HL-60/S4 treated with retinoic acid at 250 ng/mL for 4 days and 3 days (cell line): ENCODE results near the gene MED23.

Experiments
- in situ Hi-C: fragments of 300-500 bp; cut with MboI; formaldehyde crosslinking; loops from 2 replicates; pipeline ENCODE4 v1.7.0; 2022; ENCODE audit warnings: low sequenced_read_pairs

MED23 gene

GRCh38 chr6:131627724-131628682 lies at the start of gene MED23:
Gene MED23 (minus strand): TSS chr6:131628242. CDS start chr6:131628049, 193 bp downstream.
- in situ Hi-C loops = no loop called here

DNA sequence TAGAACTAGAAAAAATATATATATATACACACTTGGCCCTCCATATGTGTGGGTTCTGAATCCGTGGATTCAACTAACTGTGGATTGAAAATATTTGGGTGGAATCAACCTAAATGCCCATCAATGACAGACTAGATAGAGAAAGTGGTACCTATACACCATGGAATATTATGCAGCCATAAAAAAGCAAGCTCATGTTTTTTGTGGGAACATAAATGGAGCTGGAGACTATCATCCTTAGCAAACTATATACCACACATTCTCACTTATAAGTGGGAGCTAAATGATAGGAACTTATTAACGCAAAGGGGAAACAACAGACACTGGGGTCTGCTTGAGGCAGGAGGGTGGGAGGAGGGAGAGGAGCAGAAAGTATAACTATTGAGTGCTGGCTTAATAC lies 45.1 kb upstream of the MED23 start:
- in situ Hi-C loops = no loop called here

- in situ Hi-C loops = no loop called here
Measured at GRCh38 chr6:131669891-131670290, 41.8 kb upstream of the MED23 start.

- in situ Hi-C loops = no loop called here
Measured at GRCh38 chr6:131663578-131664165, 35.6 kb upstream of the MED23 start.

DNA sequence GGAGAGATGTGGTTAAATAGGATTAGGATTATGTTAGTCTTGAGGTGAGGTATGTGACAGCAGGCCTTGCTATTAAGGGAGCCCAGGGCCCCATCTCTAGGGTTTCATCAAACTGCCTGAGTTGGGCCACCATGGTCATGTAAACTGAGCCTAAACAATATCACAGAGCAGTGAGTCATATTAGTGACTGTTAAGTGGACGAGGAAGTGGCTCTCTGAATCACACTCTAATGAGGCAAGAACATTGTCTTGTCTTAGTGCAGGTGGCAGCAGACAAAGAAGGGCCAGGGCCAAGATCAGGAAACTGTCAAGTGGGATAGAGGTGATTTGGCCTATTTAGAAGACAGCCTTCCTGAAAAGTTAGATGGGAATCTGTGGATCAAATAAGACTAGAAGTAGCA lies 32.2 kb upstream of the MED23 start:
- in situ Hi-C loops = no loop called here

- in situ Hi-C loops = no loop called here
Measured at GRCh38 chr6:131658287-131658686, 30.2 kb upstream of the MED23 start.

DNA sequence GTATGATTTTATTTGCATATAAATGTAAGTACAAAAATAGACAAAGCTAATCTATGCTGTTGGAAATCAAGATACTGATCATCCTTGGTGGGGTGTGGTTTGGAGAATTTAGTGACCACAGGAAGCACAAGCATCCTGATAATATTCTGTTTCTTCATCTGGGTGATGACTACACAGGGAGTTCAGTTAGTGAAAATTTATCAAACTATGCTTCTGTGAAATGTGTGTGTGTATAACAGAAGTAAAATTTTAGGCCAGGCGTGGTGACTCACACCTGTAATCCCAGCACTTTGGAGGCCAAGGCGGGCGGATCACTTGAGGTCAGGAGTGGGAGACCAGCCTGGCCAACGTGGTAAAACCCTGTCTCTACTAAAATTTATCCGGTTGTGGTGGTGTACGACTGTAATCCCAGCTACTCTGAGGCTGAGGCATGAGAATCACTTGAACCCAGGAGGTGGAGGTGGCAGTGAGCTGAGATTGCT lies 29.6 kb upstream of the MED23 start:
- in situ Hi-C loops = no loop called here

DNA sequence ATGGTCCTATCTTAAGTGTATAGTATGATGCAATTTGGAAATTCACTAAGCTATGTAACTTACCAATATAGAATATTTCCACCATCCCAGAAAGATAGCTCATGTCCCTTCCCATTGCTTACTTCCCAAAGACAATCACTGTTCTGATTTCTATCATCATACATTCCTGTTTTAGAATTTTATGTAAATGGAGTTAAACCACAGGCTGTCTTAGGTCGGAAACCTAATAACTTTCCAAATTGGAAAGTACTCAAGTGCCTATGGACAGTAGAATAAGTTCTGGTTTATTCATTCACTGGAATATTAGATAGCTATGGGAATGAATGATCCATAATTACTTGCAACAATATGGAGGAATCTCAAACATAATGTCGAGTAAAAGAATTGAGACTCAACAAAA lies 29.2 kb upstream of the MED23 start:
- in situ Hi-C loops = no loop called here

DNA sequence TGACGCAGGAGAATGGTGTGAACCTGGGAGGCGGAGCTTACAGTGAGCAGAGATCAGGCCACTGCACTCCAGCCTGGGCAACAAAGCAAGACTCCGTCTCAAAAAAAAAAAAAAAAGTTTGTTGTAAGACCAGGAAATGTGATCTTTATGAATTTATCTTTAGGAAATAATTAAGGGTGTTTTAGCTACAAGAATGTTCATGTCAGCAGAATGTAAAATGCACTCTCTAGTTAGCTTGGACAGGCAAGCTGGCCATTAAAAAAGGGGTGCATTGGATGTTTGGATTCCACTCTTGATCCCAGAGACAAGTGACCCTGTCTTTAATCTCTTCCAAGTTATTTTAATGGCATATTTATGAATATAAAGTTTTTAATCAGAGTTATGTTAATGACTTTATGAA lies 28.6 kb upstream of the MED23 start:
- in situ Hi-C loops = no loop called here

- in situ Hi-C loops = no loop called here
Measured at GRCh38 chr6:131655951-131656350, 27.9 kb upstream of the MED23 start.

DNA sequence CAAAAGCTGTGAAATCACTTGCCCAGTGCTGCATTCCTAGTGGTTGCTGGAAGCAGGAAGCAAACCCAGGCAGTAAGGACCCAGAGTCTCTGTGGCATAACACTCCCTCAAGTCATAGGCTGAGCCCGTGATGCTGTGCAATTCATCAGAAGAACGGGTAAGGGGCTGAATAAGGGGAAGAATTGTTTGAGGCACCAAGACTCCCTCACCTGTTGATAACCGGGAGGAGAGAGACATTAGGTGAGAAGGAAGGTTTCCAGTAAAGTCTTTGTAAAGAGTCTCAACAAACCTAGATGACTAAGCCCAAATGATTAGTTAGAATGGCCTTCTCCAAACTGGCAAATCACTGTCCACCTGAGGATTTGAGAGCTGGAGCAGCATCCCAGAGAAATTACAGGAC lies 27.3 kb upstream of the MED23 start:
- in situ Hi-C loops = no loop called here

- in situ Hi-C loops = no loop called here
Measured at GRCh38 chr6:131654326-131654725, 26.3 kb upstream of the MED23 start.

- in situ Hi-C loops = no loop called here
Measured at GRCh38 chr6:131652472-131652871, 24.4 kb upstream of the MED23 start.

GRCh38 chr6:131651782-131652181 lies 23.7 kb upstream of the MED23 start:
- in situ Hi-C loops = no loop called here

- in situ Hi-C loops = no loop called here
Measured at GRCh38 chr6:131646249-131646670, 18.2 kb upstream of the MED23 start.

GRCh38 chr6:131645846-131646245 lies 17.8 kb upstream of the MED23 start:
- in situ Hi-C loops = no loop called here

DNA sequence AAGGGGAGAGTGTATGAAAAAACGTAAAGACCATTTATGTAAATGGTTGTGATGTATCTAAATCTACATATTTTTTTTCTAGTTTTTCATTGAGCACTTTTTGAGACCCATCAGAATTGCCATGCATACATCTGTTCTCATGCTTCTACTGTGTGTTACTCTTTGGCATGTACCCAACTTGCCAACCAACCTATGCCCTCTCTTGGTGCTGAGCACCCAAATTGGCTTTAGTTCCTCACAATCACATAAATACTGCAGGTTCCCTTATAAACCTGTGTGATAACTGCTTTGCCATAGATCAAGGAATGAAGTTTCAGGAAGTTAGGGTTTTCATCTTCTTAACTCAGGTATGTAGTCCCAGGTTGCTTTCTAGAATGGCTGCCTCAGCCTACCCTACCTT lies 16.9 kb upstream of the MED23 start:
- in situ Hi-C loops = no loop called here

GRCh38 chr6:131643855-131644460 lies 15.9 kb upstream of the MED23 start:
- in situ Hi-C loops = no loop called here

DNA sequence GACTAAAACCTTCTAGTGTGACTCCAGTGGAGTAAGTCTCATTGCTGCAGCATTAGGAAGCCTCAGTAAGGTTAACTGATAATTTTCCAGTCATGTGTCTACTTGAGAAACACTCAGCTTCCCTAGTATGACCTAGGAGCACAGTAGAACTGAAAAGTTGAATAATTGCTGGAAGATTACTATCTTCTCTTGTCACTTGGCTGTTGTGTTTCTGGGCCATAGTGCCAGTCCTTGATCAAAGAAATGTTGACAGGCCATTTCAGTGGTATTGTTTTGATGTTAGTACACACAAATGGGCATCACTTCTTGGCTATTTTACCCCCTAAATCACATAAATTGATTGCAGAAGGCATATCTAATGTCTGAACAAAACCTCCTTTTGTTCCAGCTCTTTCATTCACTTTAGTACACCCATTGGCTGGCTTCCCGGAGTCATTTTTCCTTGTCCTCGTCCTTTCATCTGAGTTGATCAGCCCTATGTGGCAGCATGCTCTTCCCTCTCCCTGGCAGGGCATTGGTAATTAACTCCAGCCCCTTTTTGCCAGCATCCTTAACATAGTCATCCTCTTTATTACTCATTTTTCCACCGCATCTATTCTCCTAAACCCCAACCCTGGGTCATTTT lies 15.1 kb upstream of the MED23 start:
- in situ Hi-C loops = no loop called here

DNA sequence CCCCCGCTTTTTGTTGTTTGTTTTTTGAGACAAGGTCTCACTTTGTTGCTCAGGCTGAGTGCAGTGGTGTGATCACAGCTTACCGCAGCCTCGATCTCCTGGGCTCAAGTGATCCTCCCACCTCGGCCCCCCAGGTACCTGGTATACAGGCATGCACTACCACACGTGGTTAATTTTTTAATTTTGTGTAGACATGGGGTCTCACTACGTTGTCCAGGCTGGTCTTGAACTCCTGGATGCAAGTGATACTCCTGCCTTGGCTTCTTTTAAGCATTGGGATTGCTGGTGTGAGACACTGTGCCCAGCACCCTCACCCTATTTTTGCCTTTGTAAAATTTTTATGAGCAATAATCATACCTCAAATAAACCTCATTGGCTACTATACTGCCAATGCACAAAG lies 14.5 kb upstream of the MED23 start:
- in situ Hi-C loops = no loop called here

DNA sequence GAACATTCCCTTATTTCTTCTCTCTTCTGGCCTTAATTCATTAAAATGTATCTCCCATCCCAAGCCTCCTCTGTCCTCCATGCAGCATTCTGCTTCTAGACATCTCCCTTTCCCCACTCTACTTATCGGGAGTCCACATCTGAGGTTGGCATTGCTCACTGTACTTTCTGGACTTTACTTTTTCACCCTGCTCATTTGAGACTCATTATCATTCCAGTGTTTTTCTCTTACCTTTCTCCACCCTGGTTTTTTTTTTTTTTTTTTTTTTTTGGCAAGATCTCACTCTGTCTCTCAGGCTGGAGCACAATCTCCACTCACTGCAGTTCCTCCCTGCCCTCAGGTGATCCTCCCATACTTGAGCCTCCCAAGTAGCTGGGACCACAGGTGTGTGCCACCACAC lies 13.5 kb upstream of the MED23 start:
- in situ Hi-C loops = no loop called here
